ENCODE measurements around the gene MUCL3.

MUCL3 gene

DNA sequence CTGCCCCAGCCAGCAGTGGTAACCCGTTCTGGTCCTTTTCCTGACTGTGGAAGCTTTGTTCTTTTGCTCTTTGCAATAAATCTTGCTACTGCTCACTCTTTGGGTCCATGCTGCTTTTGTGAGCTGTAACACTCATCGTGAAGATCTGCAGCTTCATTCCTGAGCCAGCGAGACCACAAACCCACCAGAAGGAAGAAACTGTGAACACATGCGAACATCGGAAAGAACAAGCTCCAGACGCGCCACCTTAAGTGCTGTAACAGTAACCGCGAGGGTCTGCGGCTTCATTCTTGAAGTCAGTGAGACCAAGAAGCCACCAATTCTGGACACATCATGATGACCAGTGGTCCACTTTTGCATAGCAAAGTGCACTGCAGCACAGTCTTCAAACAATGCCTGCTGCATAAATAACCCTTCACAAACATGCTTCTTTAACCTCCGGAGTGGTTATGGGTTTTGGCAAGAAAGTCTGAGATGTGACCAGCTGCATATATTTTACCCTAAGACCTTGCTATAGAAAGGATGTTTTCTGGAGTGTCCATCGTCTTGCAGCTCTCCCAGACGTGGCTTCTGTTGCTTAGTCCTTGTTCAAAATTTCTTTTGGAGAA lies 60.6 kb downstream of the MUCL3 start:
- no peak overlapping the region for H3K4me3 ChIP-seq (ENCODE audit: low read depth, low read length)

DNA sequence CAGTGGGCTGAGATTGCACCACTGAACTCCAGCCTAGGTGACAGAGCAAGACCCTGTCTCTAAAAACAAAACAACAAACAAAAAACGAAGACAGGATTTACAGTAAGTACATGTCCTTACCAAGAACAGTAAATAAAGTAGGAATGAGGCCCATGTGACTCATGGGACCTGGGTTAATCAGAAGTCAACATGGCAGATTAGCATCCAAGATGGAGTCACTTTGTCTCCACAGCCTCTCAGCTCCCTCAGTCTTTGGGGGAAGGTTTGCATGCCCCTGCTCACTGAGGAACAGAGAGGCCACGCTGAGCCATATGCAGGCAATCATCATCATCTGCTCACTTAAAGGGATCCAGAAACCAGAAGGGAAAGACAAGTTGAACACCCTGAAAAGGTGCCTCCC lies 61.7 kb downstream of the MUCL3 start:
- no peak overlapping the region for H3K4me3 ChIP-seq (ENCODE audit: low read depth, low read length)
- TF ChIP-seq, protein P1, sequence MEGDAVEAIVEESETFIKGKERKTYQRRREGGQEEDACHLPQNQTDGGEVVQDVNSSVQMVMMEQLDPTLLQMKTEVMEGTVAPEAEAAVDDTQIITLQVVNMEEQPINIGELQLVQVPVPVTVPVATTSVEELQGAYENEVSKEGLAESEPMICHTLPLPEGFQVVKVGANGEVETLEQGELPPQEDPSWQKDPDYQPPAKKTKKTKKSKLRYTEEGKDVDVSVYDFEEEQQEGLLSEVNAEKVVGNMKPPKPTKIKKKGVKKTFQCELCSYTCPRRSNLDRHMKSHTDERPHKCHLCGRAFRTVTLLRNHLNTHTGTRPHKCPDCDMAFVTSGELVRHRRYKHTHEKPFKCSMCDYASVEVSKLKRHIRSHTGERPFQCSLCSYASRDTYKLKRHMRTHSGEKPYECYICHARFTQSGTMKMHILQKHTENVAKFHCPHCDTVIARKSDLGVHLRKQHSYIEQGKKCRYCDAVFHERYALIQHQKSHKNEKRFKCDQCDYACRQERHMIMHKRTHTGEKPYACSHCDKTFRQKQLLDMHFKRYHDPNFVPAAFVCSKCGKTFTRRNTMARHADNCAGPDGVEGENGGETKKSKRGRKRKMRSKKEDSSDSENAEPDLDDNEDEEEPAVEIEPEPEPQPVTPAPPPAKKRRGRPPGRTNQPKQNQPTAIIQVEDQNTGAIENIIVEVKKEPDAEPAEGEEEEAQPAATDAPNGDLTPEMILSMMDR (IDR thresholded peaks at IDR 0.05; ENCODE audit: low read depth, low read length) = no peak

More for the DNA sequence above, 60.6 kb downstream of the MUCL3 start:
- TF ChIP-seq, protein P1 (IDR thresholded peaks at IDR 0.05; ENCODE audit: low read depth, low read length) = no peak

Data from WI38 (cell line).